ENCODE measurements around the gene TBC1D5.

The TBC1D5 gene

GRCh38 chr3:17310983-17311382, 431.4 kb downstream of the TBC1D5 start:
- Mint-ChIP-seq H3K4me3 (no peak overlapping the region), H3K9me3 (no peaks in the 10 kb centered on the region), H3K27ac (no peak overlapping the region), H3K36me3 (ENCODE audit: low read depth) (no peaks in the 10 kb centered on the region), H3K27me3 (ENCODE audit: low read depth, poor library complexity) (no peaks in the 10 kb centered on the region), H3K4me1 (peaks cover 7% of the 10 kb centered on the region)
- TF ChIP-seq CTCF (IDR thresholded peaks at IDR 0.05), result no peak
- DNase-seq, result no peak

- Mint-ChIP-seq H3K4me3 (no peak overlapping the region), H3K27ac (no peak overlapping the region), H3K9me3 (no peaks in the 10 kb centered on the region), H3K36me3 (ENCODE audit: low read depth) (no peaks in the 10 kb centered on the region), H3K27me3 (ENCODE audit: low read depth, poor library complexity) (no peaks in the 10 kb centered on the region), H3K4me1 (no peaks in the 10 kb centered on the region)
- no peak for TF ChIP-seq CTCF (IDR thresholded peaks at IDR 0.05)
- DNase-seq, result no peak
Measured at GRCh38 chr3:17307887-17308286, 434.5 kb downstream of the TBC1D5 start.

- DNase-seq, result no peak
- no peaks in the 10 kb centered on the region for H3K36me3 Mint-ChIP-seq (ENCODE audit: low read depth)
Measured at GRCh38 chr3:17307482-17307881, 434.9 kb downstream of the TBC1D5 start.

GRCh38 chr3:17304969-17305368, 437.5 kb downstream of the TBC1D5 start:
- Mint-ChIP-seq H3K27me3 (ENCODE audit: low read depth, poor library complexity) (no peaks in the 10 kb centered on the region), H3K4me3 (no peak overlapping the region), H3K36me3 (ENCODE audit: low read depth) (no peaks in the 10 kb centered on the region), H3K9me3 (no peaks in the 10 kb centered on the region), H3K27ac (no peak overlapping the region), H3K4me1 (no peaks in the 10 kb centered on the region)
- no peak for TF ChIP-seq CTCF (IDR thresholded peaks at IDR 0.05)
- no peak for DNase-seq

More at GRCh38 chr3:17307482-17307881, 434.9 kb downstream of the TBC1D5 start:
- Mint-ChIP-seq H3K27ac (no peak overlapping the region), H3K9me3 (no peaks in the 10 kb centered on the region), H3K27me3 (ENCODE audit: low read depth, poor library complexity) (no peaks in the 10 kb centered on the region), H3K4me1 (no peaks in the 10 kb centered on the region), H3K4me3 (no peak overlapping the region)
- no peak for TF ChIP-seq CTCF (IDR thresholded peaks at IDR 0.05)

- Mint-ChIP-seq H3K4me1 (no peaks in the 10 kb centered on the region), H3K9me3 (no peaks in the 10 kb centered on the region), H3K27ac (no peak overlapping the region), H3K27me3 (ENCODE audit: low read depth, poor library complexity) (no peaks in the 10 kb centered on the region), H3K4me3 (no peak overlapping the region), H3K36me3 (ENCODE audit: low read depth) (peaks cover 4% of the 10 kb centered on the region)
- TF ChIP-seq CTCF (IDR thresholded peaks at IDR 0.05), result no peak
- DNase-seq, result no peak
Measured at GRCh38 chr3:17302774-17303173, 439.7 kb downstream of the TBC1D5 start.

- Mint-ChIP-seq H3K36me3 (ENCODE audit: low read depth) (peaks cover 4% of the 10 kb centered on the region), H3K27me3 (ENCODE audit: low read depth, poor library complexity) (no peaks in the 10 kb centered on the region), H3K4me3 (no peak overlapping the region), H3K9me3 (no peaks in the 10 kb centered on the region), H3K4me1 (no peaks in the 10 kb centered on the region), H3K27ac (no peak overlapping the region)
- no peak for TF ChIP-seq CTCF (IDR thresholded peaks at IDR 0.05)
- DNase-seq, result no peak
Measured at GRCh38 chr3:17302170-17302569, 440.3 kb downstream of the TBC1D5 start.

Data from nephron progenitor cell (in vitro differentiated cells).